IMR-90 (cell line): Measurements from ENCODE around the gene HIVEP3. TPM values are rescaled to one million over a fixed set of nuclear protein-coding genes. Genes with fewer than 3 reads are reported as not detected.

Source experiments
- ATAC-seq: fragments of 200-7000 bp; cut with Tn5 transposase; 2 replicates; pipeline ENCODE4 v1.9.1; 2020; ENCODE audit warnings: low read depth, mild to moderate bottlenecking, moderate library complexity
- BruUV-seq: library from RNA; stranded (reverse); fragments of 400-500 nt; replicated peaks from 2 replicates; lab custom pipeline; 2021; lab: Mats Ljungman, UMichigan
- CTCF ChIA-PET: fragments of 300-600 bp; formaldehyde crosslinking; extraction: SDS; loops from one replicate; lab custom pipeline; 2021; ENCODE audit warnings: antibody characterized with exemption; lab: Yijun Ruan, JAX
- POLR2A ChIA-PET: fragments of 300-600 bp; sonication (Branson Sonifier 250); formaldehyde crosslinking; loops from one replicate; lab custom pipeline; 2022; ENCODE audit warnings: antibody characterized with exemption; ENCODE audit not compliant: unreplicated experiment; lab: Charles Lee
- DNase-seq: peaks from one replicate; pipeline ENCODE4 v3.0.0; 2013
- H2AFZ ChIP-seq: replicated peaks from 2 replicates; pipeline ENCODE3; 2013; ENCODE audit warnings: low read length, mild to moderate bottlenecking; ENCODE audit not compliant: poor library complexity
- H2AK5ac ChIP-seq: 2 replicates; pipeline ENCODE4 v1.6.1; 2013; ENCODE audit warnings: low read depth, low read length, inconsistent platforms
- H2AK9ac ChIP-seq: replicated peaks from 2 replicates; pipeline ENCODE3; 2013; ENCODE audit warnings: mild to moderate bottlenecking, low read depth, low read length, moderate library complexity; ENCODE audit not compliant: poor library complexity
- H2BK120ac ChIP-seq: 2 replicates; pipeline ENCODE4 v1.6.1; 2013; ENCODE audit warnings: low read depth, low read length, inconsistent platforms
- H2BK15ac ChIP-seq: 3 replicates; pipeline ENCODE4 v1.6.1; 2013; ENCODE audit warnings: low read depth, low read length, inconsistent platforms
- H2BK20ac ChIP-seq: 2 replicates; pipeline ENCODE4 v1.6.1; 2013; ENCODE audit warnings: low read depth, mild to moderate bottlenecking, inconsistent platforms, low read length, moderate library complexity
- H2BK5ac ChIP-seq: 2 replicates; pipeline ENCODE4 v1.6.1; 2013; ENCODE audit warnings: mild to moderate bottlenecking, low read depth, low read length, inconsistent platforms; ENCODE audit not compliant: poor library complexity, severe bottlenecking
- H3K14ac ChIP-seq: replicated peaks from 2 replicates; pipeline ENCODE4 v1.6.1; 2013; ENCODE audit warnings: low read depth, low read length, inconsistent platforms
- H3K18ac ChIP-seq: 2 replicates; pipeline ENCODE4 v1.6.1; 2013; ENCODE audit warnings: low read depth, low read length, control low read depth
- H3K23ac ChIP-seq: 2 replicates; pipeline ENCODE4 v1.6.1; 2013; ENCODE audit warnings: low read depth, low read length, inconsistent platforms
- H3K27ac ChIP-seq: 2 replicates; pipeline ENCODE4 v1.5.1; 2013; ENCODE audit warnings: mild to moderate bottlenecking, control low read depth, low read length; ENCODE audit not compliant: insufficient read depth
- H3K27me3 ChIP-seq: 2 replicates; pipeline ENCODE4 v1.6.1; 2013; ENCODE audit warnings: low read length; ENCODE audit not compliant: control insufficient read depth, insufficient read depth
- H3K36me3 ChIP-seq: 2 replicates; pipeline ENCODE4 v1.6.1; 2013; ENCODE audit warnings: low read length, mixed read lengths; ENCODE audit not compliant: control insufficient read depth, insufficient read depth
- H3K4ac ChIP-seq: 2 replicates; pipeline ENCODE4 v1.6.1; 2013; ENCODE audit warnings: low read depth, low read length, inconsistent platforms
- H3K4me1 ChIP-seq: 2 replicates; pipeline ENCODE4 v1.6.1; 2013; ENCODE audit warnings: low read length, mixed read lengths; ENCODE audit not compliant: control insufficient read depth, insufficient read depth
- H3K4me2 ChIP-seq: 2 replicates; pipeline ENCODE4 v1.6.1; 2013; ENCODE audit warnings: low read depth, mild to moderate bottlenecking, control low read depth, low read length, moderate library complexity
- H3K4me3 ChIP-seq: 2 replicates; pipeline ENCODE4 v1.5.1; 2013; ENCODE audit warnings: low read depth, mild to moderate bottlenecking, control low read depth, low read length, moderate library complexity; ENCODE audit not compliant: insufficient read depth
- H3K56ac ChIP-seq: 2 replicates; pipeline ENCODE4 v1.6.1; 2013; ENCODE audit warnings: low read length, inconsistent platforms; ENCODE audit not compliant: insufficient read depth; ENCODE audit errors: extremely low read depth
- H3K79me1 ChIP-seq, 2 experiments: 2 replicates each; pipeline ENCODE4 v1.6.1; 2013; ENCODE audit warnings: low read length in 2 of 2, inconsistent platforms in 1 of 2, low read depth in 1 of 2
- H3K9ac ChIP-seq: 2 replicates; pipeline ENCODE4 v1.6.1; 2013; ENCODE audit warnings: low read depth, low read length, control low read depth
- H3K9me1 ChIP-seq: 2 replicates; pipeline ENCODE4 v1.6.1; 2013; ENCODE audit warnings: low read length, inconsistent platforms; ENCODE audit not compliant: insufficient read depth
- H3K9me3 ChIP-seq: 2 replicates; pipeline ENCODE4 v1.6.1; 2013; ENCODE audit warnings: low read length; ENCODE audit not compliant: control insufficient read depth, insufficient read depth
- H4K20me1 ChIP-seq: 2 replicates; pipeline ENCODE4 v1.6.1; 2013; ENCODE audit warnings: low read length, inconsistent platforms; ENCODE audit not compliant: insufficient read depth
- H4K5ac ChIP-seq: 2 replicates; pipeline ENCODE4 v1.6.1; 2013; ENCODE audit warnings: mild to moderate bottlenecking, low read depth, low read length, control low read depth
- H4K8ac ChIP-seq, 2 experiments: 2 replicates each; pipeline ENCODE4 v1.6.1; 2013; ENCODE audit warnings: low read depth in 2 of 2, low read length in 2 of 2, control low read depth in 1 of 2, inconsistent platforms in 1 of 2
- H4K91ac ChIP-seq: 2 replicates; pipeline ENCODE4 v1.6.1; 2013; ENCODE audit warnings: low read depth, low read length, inconsistent platforms; ENCODE audit not compliant: insufficient read depth
- BHLHE40 ChIP-seq: fragments of 150-350 bp; IDR thresholded peaks from 2 replicates; pipeline ENCODE4 v1.6.1; 2016; ENCODE audit warnings: mild to moderate bottlenecking, low read depth, low read length
- CTCF ChIP-seq: conservative IDR thresholded peaks from 2 replicates; pipeline ENCODE4 v1.5.1; 2012; ENCODE audit warnings: mild to moderate bottlenecking, low read depth, low read length, improper control_type of control experiment
- MAFK ChIP-seq: IDR thresholded peaks from 2 replicates; pipeline ENCODE4 v1.6.1; 2012; ENCODE audit warnings: low read depth, low read length, improper control_type of control experiment
- NFE2L2 ChIP-seq: fragments of 150-350 bp; IDR thresholded peaks from 2 replicates; pipeline ENCODE4 v1.6.1; 2016; ENCODE audit warnings: low read depth, mild to moderate bottlenecking, low read length
- RAD21 ChIP-seq: IDR thresholded peaks from 2 replicates; pipeline ENCODE4 v1.6.1; 2012; ENCODE audit warnings: low read length, improper control_type of control experiment
- WGBS, 2 experiments: methylation state at CpG; one replicate each; pipeline versions ENCODE4 v1.1.5 to v1.1.7; 2013; ENCODE audit warnings: missing lambda C conversion rate in 2 of 2; ENCODE audit not compliant: insufficient read length in 1 of 2; ENCODE audit errors: extremely low coverage in 2 of 2; 5-methylcytosine and 5-hydroxymethylcytosine counted together
- dilution Hi-C: fragments of 300-500 bp; cut with HindIII; formaldehyde crosslinking; loops from one replicate; pipeline ENCODE4 v1.14.3; 2018; ENCODE audit warnings: low sequenced_read_pairs; ENCODE audit not compliant: unreplicated experiment
- in situ Hi-C: fragments of 300-500 bp; cut with MboI; formaldehyde crosslinking; loops from 3 replicates; pipeline ENCODE4 v1.14.3; 2019; ENCODE audit warnings: low sequenced_read_pairs, inconsistent platforms, mixed read lengths
- intact Hi-C: fragments of 100-400 bp; cut with micrococcal nuclease; formaldehyde crosslinking; loops from 2 replicates; pipeline ENCODE4 v1.10.0; 2022
- polyA plus RNA-seq, 3 experiments: library from polyadenylated mRNA; depleted of rRNA; stranded (reverse); fragments of >200 nt; gene quantifications; 2 replicates each; pipeline ENCODE4 v1.2.3, GENCODE V29; 2012; ENCODE audit warnings: low replicate concordance in 1 of 3
- total RNA-seq: library from RNA; depleted of rRNA; stranded (reverse); fragments of >200 nt; gene quantifications from 2 replicates; pipeline ENCODE4 v1.2.3, GENCODE V29; 2012

Gene HIVEP3
- total and polyA plus RNA-seq, 2 of the 4 experiments (the other 2 are of a cell fraction), result 1.4 to 4.0 TPM

GRCh38 chr1:41683681-41684500 is 234.8 kb downstream of the HIVEP3 start:
- H3K4me2 ChIP-seq, result no peak overlapping the region
- H3K23ac ChIP-seq, result peak overlapping the region; percentile 36
- H3K9me3 ChIP-seq, result no peaks in the 10 kb centered on the region
- peak; percentile 38; the same call in 1 of the 2 replicates for ATAC-seq
- peak overlapping the region; percentile 27; the same call in 1 of the 2 replicates for H4K5ac ChIP-seq
- peak overlapping the region; percentile 39 for H2AFZ ChIP-seq
- H3K27me3 ChIP-seq, result no peaks in the 10 kb centered on the region
- no peaks in the 10 kb centered on the region for H3K79me1 ChIP-seq
- dilution Hi-C loops, result no loop called here
- TF ChIP-seq NFE2L2 (no peak), MAFK (no peak), CTCF (no peak), RAD21 (no peak), BHLHE40 (no peak)
- H3K14ac ChIP-seq, result peak overlapping the region; percentile 63
- H3K4ac ChIP-seq, result peak overlapping the region; percentile 69
- peaks cover 31% of the 10 kb centered on the region for H3K9me1 ChIP-seq
- H3K56ac ChIP-seq, result no peak overlapping the region
- H3K27ac ChIP-seq, result peak overlapping the region; percentile 12; the same call in 1 of the 2 replicates
- peak overlapping the region; percentile 59; the same call in 2 of the 3 replicates for H2BK15ac ChIP-seq
- intact Hi-C loops, result no loop called here
- DNase-seq, result peak; percentile 41
- H2BK120ac ChIP-seq, result peak overlapping the region; percentile 91
- no TSS peak for BruUV-seq
- no peaks in the 10 kb centered on the region for H3K36me3 ChIP-seq
- H2AK5ac ChIP-seq, result peak overlapping the region; percentile 92
- in situ Hi-C loops, result no loop called here
- H4K8ac ChIP-seq, result peak overlapping the region; percentile 49 to 62; a peak in 3 of 4 replicates
- no peak overlapping the region for H3K9ac ChIP-seq
- peak overlapping the region; percentile 26; the same call in 1 of the 2 replicates for H3K18ac ChIP-seq
- H4K91ac ChIP-seq, result peak overlapping the region; percentile 71
- H4K20me1 ChIP-seq, result no peaks in the 10 kb centered on the region
- peaks cover 9% of the 10 kb centered on the region for H3K4me1 ChIP-seq
- H2BK20ac ChIP-seq, result peak overlapping the region; percentile 84
- peak overlapping the region; percentile 4 for H2AK9ac ChIP-seq
- no peak overlapping the region for H2BK5ac ChIP-seq
- ChIA-PET CTCF (interaction anchor here (0.5 to 1.9 kb wide), 4 partner anchors 11 to 727 kb away, joined by 3 to 7 read pairs (median 4); no protein-coding TSS in a partner anchor), POLR2A (interaction anchor here (0.9 kb wide), 1 partner anchor 22 kb away, joined by 7 read pairs; no protein-coding TSS in a partner anchor)
- H3K4me3 ChIP-seq, result no peak overlapping the region
- no CpG with 5 or more reads among the region's 4 CpGs for WGBS, 2 experiments
